GM18867 (cell line): Measurements from ENCODE around the gene SETD1B.

Source experiments
- ATAC-seq: cut with Tn5 transposase; IDR thresholded peaks from one replicate; pipeline ENCODE4 v1.9.1; 2021; ENCODE audit warnings: mild to moderate bottlenecking, moderate library complexity; ENCODE audit not compliant: unreplicated experiment

SETD1B gene

DNA sequence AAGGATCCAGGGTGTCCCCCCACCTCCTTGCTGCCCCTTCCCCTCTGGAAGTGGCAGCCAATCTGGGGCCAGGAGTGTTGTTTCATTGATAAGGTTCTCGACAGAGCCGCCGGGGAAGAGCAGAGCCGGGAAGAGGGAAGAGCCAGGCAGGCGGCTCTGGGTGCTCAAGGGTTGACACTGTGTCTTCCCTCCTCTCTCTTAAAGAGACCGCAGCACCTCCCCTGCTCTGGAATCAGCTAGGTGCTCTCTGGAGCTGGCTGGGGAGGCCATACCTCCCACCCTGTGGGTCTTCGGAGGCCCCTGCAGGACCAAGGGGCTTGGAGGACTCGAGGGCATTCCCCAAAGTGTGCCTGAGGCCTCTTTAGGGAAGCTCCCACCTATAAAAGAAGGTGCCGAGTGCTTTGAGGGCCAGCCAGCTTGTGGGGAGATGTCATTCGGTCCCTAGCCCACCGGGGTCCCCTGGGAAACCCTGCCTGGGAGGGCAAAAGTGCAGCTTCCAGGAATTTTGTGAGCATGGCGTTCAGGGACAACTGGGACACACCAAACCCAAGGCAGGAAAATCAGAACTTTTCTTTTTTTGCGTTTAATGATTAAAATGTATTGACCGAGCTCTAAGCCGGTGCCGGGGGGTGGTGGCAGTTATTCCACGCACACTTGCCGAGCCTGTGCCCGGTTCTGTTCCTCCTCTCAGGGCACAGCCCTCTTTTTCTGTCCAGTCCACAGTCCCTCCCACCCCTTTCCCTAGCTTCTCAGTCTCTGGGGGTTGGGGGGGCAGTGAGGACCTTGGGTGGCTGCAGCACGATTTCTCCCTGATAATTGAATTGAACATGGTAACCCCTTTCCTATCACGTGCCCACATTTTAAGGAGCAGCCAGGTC, 3.0 kb downstream of the SETD1B start:
- ATAC-seq = no peak

DNA sequence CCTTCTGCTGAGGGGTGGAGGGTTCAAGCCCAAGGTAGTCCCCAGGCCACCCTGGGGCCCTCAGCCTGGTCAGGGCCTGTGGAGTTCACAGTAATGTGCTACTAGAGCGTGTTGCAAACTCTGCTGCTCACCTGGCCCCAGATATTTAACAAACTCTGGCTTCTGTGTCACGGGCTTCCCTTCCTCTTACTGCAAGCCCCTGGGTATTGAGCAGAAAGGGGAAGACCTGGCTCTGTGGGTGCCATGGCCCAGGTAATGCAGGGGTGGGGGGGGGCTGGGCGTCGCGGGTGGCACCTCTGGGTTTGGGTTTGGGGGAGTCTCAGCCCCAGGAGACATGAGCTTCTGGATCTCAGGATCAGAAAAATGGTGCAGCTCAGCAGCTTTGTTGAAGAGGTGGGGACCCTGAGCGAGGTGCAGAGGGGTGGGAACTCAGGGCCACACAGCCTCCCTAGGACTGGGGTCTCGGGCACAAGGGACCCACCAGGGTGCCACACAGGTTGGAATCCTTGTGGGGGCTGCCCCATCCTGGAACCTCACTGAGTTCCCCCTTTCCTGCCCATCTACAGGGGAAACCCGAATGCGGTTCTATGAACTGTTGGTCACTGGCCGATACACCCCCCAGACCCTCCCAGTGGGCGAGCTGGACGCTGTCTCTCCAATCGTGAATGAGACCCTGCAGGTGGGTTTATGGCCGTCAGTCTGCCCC, 4.0 kb downstream of the SETD1B start:
- no peak for ATAC-seq

DNA sequence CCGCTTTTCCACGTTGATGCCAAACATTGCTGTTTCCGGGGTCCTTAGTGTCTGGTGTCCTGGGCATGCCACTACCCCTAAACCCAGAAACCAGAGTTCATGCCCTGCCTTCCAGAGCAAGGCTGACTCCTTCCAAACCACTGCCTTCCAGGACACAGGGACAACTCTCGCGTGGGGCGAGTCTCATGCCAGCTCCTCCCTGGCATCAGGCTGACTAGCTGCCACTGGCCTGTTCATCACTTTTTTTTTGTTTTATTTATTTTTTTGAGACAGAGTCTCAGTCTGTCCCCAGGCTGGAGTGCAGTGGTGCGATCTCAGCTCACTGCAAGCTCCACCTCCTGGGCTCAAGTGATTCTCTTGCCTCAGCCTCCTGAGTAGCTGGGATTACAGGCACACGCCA, 4.8 kb downstream of the SETD1B start:
- ATAC-seq = no peak

DNA sequence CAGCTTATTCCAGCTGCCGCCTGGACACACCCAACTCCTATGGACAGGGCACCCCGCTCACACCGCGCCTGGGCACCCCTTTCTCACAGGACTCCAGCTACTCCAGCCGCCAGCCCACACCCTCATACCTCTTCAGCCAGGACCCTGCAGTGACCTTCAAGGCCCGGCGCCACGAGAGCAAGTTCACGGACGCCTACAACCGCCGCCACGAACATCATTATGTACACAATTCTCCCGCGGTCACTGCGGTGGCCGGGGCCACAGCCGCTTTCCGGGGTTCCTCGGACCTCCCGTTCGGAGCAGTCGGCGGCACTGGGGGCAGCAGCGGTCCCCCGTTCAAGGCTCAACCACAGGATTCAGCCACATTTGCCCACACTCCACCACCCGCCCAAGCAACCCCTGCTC, 5.9 kb downstream of the SETD1B start:
- no peak for ATAC-seq

DNA sequence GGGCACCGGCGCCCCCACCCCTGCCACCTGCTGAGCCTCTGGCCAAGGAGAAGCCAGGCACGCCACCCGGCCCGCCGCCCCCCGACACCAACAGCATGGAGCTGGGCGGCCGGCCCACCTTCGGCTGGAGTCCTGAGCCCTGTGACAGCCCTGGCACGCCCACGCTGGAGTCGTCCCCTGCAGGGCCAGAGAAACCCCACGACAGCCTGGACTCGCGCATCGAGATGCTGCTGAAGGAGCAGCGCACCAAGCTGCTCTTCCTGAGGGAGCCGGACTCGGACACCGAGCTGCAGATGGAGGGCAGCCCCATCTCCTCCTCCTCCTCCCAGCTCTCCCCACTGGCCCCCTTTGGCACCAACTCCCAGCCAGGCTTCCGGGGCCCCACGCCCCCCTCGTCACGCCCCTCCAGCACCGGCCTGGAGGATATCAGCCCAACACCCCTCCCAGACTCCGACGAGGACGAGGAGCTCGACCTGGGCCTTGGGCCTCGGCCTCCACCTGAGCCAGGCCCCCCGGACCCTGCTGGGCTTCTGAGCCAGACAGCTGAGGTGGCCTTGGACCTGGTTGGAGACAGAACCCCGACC, 6.5 kb downstream of the SETD1B start:
- no peak for ATAC-seq

DNA sequence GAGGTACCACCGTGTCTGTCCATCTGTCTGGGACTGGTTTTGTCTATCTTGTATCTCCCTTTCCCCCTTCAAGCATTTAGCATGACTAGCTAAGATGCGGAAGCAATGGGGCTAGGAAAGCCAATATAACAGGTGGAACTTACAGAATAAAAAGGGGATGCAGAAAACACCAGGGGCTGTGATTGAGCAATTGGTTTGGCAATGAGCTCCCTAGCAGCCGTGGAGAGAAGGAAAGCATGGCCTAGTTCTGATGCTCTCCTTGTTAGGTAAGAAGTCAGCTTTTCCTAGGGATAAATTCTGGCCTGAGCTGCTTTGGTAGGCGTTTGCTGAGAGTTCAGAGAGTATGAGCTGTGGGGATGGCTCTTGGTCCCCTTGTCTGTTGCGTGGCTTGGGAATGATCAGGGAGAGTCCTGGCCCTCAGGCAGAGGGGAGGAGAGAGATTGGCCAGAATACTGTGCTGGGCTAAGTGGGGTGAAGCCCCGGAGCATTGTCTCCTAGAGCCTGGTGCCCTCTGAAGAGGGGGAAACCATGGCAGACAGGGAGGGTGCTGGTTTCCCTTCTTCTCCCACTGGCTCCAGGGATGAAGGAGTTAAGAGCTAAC, 7.1 kb downstream of the SETD1B start:
- ATAC-seq = no peak

DNA sequence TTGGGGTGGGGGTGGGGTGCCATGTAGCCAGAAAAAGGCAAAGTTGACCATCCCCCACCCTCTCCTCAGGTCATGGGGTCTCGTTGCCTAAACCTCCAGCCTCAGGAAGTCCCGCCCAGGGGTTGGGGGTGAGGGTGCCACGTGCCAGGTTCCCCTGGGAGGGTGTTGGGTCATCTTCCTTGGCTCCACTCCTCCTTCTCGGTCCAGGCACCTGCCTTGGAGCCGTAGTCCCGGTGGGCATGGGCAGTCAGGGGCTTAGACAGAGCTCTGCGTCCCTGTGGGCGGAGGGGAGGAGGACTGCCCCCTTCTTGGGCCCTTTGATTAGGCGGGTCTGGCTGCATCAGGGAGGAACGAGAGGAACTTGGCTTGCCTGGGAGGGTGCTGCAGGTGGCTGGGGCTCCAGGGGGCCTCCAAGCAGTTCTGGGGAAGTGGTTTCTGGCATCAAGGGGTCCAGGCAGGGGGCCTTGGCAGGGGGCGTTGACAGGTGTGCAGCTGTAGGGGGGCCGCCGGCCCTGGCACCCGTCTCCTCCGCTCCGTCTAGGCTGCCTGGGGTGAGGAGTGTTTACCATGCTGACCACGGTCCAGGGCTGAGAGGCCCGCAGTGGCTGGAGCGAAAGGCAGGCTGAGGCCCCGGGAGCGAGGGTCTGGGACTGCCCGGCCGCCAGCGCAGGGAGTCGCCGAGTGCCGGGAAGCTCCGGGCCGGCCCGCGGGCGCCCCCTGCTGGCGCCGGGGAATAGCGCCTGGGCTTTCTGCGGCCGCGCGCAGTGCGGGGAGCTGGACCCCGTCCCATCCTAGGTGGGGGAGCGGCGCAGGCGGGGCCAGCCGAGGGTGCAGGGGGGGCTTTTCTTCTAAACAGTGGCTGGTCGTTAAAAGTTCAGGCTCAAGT, 7.9 kb downstream of the SETD1B start:
- peak; percentile 68 for ATAC-seq

DNA sequence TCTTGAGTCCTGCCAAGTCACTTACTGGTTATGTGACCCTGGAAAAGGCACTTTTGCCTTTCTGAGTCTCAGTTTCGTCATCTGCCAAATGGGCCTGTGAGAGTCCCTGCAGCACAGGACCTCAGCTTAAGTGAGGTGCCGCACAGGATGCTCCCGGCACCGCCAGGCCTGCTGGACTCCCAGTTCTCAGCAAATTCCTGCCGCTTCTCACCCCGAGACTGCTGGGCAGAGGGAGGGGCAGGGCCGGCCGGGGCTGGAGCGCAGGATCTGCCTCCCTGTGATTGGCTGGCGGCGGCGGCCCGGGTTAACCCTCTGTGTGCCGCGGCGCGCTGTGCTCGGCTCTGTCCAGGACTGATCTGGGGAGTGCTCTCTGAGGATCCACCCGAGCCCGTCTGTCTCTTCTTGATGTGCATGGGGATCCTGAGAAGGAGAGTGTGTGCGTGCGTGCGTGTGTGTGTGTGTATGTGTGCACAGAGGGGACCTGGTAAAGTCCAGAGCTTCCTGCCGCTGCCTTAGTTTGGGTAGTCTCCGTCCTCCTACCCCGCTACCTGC, 8.6 kb downstream of the SETD1B start:
- peak; percentile 28 for ATAC-seq

DNA sequence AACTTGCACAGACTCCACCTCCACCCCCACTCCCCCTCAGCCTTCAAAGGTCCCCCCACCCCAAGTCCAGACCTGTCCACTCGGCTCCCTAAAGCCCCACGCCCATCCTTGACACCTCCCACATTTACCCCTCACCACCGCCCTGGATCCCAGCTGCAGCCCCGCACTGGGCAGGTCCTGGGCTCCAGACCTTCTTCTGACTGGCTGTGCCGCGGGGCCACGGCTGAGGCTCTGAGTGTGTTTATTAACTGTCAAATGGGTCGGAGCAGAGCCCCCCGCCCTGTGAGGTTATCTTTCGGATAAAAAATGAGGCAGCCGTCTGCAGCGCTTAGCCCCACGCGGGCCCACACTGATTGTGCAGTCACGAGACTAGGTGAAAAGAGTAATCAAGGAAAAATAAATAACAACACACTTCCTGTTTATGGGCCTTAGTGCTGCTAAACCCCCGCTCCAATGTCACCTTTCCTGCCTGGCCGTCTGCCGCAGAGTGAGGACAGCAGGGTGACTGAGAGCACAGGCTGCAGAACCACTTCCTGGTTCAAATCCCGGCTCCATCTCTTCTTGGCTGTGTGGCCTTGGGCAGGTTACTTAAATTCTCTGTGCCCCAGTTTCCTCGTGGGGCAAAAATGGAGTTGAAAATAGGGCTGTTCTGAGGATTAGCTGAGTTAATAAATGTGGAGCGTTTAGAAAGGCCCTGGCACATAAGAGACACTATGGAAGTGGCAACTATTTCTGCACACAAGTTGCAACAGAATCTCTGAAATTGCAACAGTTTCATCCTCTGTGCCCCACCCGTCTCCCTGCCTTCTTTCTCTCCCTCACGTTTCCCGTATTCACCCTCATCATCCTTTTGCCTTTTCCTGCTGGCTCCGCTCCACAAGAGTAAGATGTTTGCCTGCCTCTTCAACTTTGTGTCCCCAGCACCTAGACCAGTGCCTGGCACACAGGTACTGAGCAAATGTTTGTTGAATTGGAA, 9.4 kb downstream of the SETD1B start:
- ATAC-seq = no peak

DNA sequence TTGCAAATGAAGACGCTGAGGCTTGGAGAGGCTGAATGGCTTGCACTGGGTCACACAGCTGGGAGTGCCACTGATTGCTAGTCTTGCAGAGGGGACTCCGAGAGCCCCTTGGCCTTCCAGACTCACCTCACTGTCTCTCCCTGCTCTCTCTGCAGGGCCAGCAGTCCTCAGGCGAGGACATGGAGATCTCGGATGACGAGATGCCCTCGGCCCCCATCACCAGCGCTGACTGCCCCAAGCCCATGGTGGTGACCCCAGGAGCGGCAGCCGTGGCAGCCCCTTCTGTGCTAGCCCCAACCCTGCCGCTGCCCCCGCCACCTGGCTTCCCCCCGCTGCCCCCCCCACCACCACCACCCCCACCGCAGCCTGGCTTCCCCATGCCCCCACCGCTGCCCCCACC, 10.1 kb downstream of the SETD1B start:
- no peak for ATAC-seq

DNA sequence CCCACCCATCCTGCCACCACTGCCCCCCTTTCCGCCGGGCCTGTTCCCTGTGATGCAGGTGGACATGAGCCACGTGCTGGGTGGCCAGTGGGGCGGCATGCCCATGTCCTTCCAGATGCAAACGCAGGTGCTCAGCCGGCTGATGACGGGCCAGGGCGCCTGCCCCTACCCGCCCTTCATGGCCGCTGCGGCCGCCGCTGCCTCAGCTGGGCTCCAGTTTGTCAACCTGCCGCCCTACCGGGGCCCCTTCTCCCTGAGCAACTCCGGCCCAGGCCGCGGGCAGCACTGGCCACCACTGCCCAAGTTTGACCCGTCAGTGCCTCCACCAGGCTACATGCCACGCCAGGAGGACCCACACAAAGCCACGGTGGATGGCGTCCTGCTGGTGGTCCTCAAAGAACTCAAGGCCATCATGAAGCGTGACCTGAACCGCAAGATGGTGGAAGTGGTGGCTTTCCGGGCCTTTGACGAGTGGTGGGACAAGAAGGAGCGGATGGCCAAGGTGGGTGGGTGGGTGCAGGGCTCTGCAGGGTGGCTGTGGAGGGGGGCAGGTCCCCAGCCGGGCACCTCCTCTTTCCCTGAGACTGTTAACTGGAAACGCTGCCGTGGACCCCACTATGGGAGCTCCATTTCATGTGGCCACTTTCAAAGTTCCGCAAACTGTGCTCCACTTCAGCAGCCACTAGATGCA, 10.8 kb downstream of the SETD1B start:
- no peak for ATAC-seq

DNA sequence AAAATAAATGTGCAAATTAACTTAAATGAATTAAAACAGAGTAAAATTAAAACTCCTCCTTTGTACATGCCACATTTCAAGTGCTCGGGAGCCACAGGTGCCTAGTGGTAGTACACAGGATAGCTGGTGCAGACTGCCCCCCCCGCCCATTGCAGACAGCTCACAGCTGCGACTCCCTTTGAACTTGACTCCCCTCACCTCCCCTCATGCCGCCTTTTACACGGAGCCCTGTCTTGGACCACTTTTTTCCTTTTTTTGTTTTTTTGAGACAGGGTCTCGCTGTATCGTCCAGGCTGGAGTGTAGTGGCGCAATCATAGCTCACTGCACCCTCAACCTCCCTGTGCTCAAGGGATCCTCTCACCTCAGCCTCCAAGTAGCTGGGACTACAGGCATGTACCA, 11.5 kb downstream of the SETD1B start:
- ATAC-seq = no peak

DNA sequence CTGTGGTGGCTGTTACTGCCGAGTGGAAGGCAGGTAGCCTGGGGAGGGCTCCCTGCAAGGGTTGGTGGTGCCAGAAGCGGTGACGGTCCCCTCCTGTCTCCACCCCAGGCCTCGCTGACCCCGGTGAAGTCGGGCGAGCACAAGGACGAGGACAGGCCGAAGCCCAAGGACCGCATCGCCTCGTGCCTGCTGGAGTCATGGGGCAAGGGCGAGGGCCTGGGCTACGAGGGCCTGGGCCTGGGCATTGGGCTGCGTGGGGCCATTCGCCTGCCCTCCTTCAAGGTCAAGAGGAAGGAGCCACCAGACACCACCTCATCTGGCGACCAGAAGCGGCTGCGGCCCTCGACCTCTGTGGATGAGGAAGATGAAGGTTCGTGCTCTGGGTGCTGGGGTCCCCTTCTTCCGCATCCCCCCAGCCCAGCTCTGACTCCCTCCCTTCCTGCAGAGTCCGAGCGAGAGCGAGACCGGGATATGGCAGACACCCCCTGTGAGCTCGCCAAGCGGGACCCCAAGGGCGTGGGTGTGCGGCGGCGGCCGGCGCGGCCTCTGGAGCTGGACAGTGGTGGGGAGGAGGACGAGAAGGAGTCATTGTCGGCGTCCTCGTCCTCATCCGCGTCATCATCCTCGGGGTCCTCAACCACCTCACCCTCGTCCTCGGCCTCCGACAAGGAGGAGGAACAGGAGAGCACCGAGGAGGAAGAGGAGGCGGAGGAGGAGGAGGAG, 13.3 kb downstream of the SETD1B start:
- ATAC-seq = no peak

DNA sequence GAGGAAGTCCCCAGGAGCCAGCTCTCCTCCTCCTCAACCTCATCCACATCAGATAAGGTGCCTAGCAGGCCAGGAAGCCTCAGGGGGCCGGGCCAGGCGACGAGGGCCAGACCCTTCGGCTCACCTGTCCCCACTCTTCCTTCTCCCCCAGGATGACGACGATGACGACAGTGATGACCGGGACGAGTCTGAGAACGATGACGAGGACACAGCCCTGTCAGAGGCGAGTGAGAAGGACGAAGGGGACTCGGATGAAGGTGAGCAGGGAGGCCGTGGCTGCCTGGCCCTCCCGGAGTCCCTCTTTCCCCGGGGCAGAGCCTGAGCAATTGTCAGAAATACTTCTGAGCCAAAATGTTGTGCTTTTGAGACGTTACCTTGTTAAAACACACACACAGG, 13.8 kb downstream of the SETD1B start:
- no peak for ATAC-seq

DNA sequence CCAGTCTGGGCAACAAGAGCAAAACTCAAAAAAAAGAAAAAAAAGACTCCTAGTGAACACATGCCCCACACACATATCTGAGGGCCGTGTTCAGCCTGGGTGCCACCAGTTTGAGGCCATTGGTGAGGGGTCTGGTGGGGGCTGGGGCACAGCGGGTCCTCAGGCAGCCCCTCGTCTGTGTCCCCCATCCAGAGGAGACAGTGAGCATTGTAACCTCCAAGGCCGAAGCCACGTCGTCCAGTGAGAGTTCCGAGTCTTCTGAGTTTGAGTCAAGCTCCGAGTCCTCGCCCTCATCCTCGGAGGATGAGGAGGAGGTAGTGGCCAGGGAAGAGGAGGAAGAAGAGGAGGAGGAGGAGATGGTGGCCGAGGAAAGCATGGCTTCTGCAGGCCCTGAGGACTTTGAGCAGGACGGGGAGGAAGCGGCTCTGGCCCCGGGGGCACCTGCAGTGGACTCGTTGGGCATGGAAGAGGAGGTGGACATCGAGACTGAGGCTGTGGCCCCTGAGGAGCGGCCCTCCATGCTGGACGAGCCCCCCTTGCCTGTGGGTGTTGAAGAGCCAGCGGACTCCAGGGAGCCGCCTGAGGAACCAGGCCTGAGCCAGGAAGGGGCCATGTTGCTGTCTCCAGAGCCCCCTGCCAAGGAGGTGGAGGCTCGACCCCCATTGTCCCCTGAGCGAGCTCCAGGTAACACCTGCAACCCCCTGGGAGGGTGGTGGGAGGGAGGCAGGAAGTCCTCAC, 15.6 kb downstream of the SETD1B start:
- ATAC-seq = no peak

DNA sequence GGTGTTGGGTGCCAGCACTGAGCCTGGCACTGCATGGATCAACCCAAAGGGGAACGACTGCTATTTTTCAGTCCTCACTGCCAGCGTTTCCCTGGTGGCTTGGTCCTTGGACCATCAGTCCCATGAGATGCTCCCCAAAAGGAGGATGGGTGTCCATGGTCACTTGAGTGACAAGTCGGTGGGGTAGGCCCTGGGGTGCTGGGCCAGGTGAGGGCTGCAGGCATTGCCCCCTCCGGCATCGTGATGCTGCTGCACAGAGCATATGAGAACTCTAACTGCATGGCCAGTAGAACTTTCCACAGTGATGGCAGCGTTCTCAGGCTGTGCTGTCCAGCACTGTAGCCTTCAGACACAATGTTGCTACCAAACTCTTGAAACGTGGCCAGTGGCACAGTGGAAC, 16.2 kb downstream of the SETD1B start:
- no peak for ATAC-seq

DNA sequence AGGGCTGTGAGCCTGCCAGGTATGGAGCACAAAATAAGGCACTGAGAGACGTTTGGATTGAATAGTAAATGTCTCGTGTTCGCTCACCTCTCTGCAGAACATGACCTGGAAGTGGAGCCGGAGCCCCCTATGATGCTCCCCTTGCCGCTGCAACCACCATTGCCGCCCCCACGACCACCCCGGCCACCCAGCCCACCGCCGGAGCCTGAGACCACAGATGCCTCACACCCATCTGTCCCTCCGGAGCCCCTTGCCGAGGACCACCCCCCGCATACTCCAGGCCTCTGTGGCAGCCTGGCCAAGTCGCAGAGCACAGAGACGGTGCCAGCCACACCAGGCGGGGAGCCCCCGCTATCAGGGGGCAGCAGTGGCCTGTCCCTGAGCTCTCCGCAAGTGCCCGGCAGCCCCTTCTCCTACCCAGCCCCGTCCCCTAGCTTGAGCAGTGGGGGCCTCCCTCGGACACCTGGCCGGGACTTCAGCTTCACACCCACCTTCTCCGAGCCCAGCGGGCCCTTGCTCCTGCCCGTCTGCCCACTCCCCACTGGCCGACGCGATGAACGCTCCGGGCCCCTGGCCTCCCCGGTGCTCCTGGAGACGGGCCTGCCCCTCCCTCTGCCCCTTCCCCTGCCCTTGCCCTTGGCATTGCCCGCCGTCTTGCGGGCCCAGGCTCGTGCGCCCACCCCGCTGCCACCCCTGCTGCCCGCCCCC, 18.7 kb downstream of the SETD1B start:
- ATAC-seq = no peak
